HEK293 (cell line): ENCODE results near the gene PCBP3.

Experiments
- CTCF ChIA-PET: fragments of 350-600 bp; formaldehyde crosslinking; extraction: SDS; loops from one replicate; lab custom pipeline; 2021; ENCODE audit warnings: antibody characterized with exemption; lab: Yijun Ruan, JAX
- POLR2A ChIA-PET: fragments of 300-600 bp; formaldehyde crosslinking; extraction: SDS; loops from one replicate; lab custom pipeline; 2020; ENCODE audit warnings: antibody characterized with exemption, inconsistent platforms; lab: Yijun Ruan, JAX
- H3K27ac ChIP-seq: fragments of 200-500 bp; sonication (Bioruptor generic); 2 replicates; pipeline ENCODE4 v1.5.1; 2014; ENCODE audit warnings: low read depth, low read length, control low read depth, inconsistent platforms; ENCODE audit errors: extremely low read depth
- H3K36me3 ChIP-seq, 2 experiments: fragments of 200-500 bp in 1 of 2; sonication (Bioruptor generic) in 1 of 2; 1 replicate in 1 of 2; 2 replicates in 1 of 2; pipeline ENCODE4 v1.5.1; 2014 to 2017; ENCODE audit warnings: inconsistent platforms in 2 of 2, low read length in 2 of 2; ENCODE audit not compliant: control insufficient read depth in 2 of 2, insufficient read depth in 1 of 2
- H3K4me1 ChIP-seq: fragments of 200-500 bp; sonication (Bioruptor generic); 2 replicates; pipeline ENCODE4 v1.5.1; 2014; ENCODE audit warnings: mild to moderate bottlenecking, low read length, inconsistent platforms; ENCODE audit not compliant: control insufficient read depth, insufficient read depth
- H3K4me3 ChIP-seq: 2 replicates; pipeline ENCODE4 v1.5.1; 2011; ENCODE audit warnings: low read depth, mild to moderate bottlenecking, control low read depth, low read length, moderate library complexity
- H3K9me3 ChIP-seq: fragments of 200-500 bp; sonication (Bioruptor generic); 2 replicates; pipeline ENCODE4 v1.5.1; 2014; ENCODE audit warnings: low read depth, low read length, inconsistent platforms; ENCODE audit not compliant: control insufficient read depth, insufficient read depth
- EGR2 ChIP-seq: fragments of 450-650 bp; formaldehyde crosslinking; IDR thresholded peaks from 2 replicates; pipeline ENCODE4 v1.5.1; 2016; ENCODE audit warnings: low read depth, missing biosample characterization, missing genetic modification characterization
- OSR2 ChIP-seq: fragments of 450-650 bp; formaldehyde crosslinking; IDR thresholded peaks from 2 replicates; pipeline ENCODE4 v1.5.1; 2016; ENCODE audit warnings: missing biosample characterization, missing genetic modification characterization
- SP7 ChIP-seq: fragments of 450-650 bp; formaldehyde crosslinking; IDR thresholded peaks from 2 replicates; pipeline ENCODE4 v1.5.1; 2016; ENCODE audit warnings: missing biosample characterization, missing genetic modification characterization
- TRIM28 ChIP-seq: IDR thresholded peaks from 2 replicates; pipeline ENCODE4 v1.6.1; 2011; ENCODE audit warnings: low read length, control low read depth, borderline replicate concordance
- ZNF138 ChIP-seq: fragments of 450-650 bp; formaldehyde crosslinking; IDR thresholded peaks from 2 replicates; pipeline ENCODE4 v1.5.1; 2016; ENCODE audit warnings: missing biosample characterization, missing genetic modification characterization, borderline replicate concordance
- ZNF184 ChIP-seq: fragments of 450-650 bp; IDR thresholded peaks from 2 replicates; pipeline ENCODE4 v1.5.1; 2018; ENCODE audit warnings: missing biosample characterization, mild to moderate bottlenecking, missing genetic modification characterization
- ZNF19 ChIP-seq: fragments of 450-650 bp; formaldehyde crosslinking; IDR thresholded peaks from 2 replicates; pipeline ENCODE4; 2016; ENCODE audit warnings: missing biosample characterization, missing genetic modification characterization, low read depth
- ZNF202 ChIP-seq: fragments of 450-650 bp; formaldehyde crosslinking; IDR thresholded peaks from 2 replicates; pipeline ENCODE4 v1.5.1; 2016; ENCODE audit warnings: missing biosample characterization, missing genetic modification characterization, borderline replicate concordance
- ZNF223 ChIP-seq: fragments of 450-650 bp; formaldehyde crosslinking; IDR thresholded peaks from 2 replicates; pipeline ENCODE4 v1.5.1; 2016; ENCODE audit warnings: missing biosample characterization, missing genetic modification characterization
- ZNF248 ChIP-seq: fragments of 450-650 bp; formaldehyde crosslinking; IDR thresholded peaks from 2 replicates; pipeline ENCODE4 v1.5.1; 2017; ENCODE audit warnings: missing biosample characterization, missing genetic modification characterization
- ZNF610 ChIP-seq: fragments of 450-650 bp; formaldehyde crosslinking; IDR thresholded peaks from 2 replicates; pipeline ENCODE4 v1.5.1; 2016; ENCODE audit warnings: missing biosample characterization, missing genetic modification characterization, borderline replicate concordance
- ZNF777 ChIP-seq: fragments of 450-650 bp; formaldehyde crosslinking; IDR thresholded peaks from 2 replicates; pipeline ENCODE4 v1.5.1; 2017; ENCODE audit warnings: missing biosample characterization, missing genetic modification characterization, borderline replicate concordance
- ZSCAN30 ChIP-seq: fragments of 450-650 bp; IDR thresholded peaks from 2 replicates; pipeline ENCODE4 v1.5.1; 2018; ENCODE audit warnings: missing biosample characterization, mild to moderate bottlenecking, missing genetic modification characterization, moderate library complexity
- TF ChIP-seq, protein P1 (sequence below): fragments of 450-650 bp; formaldehyde crosslinking; conservative IDR thresholded peaks from 2 replicates; pipeline ENCODE4 v1.5.1; 2016; ENCODE audit warnings: low read depth, missing biosample characterization, missing genetic modification characterization
- TF ChIP-seq, protein P2 (sequence below): fragments of 450-650 bp; formaldehyde crosslinking; conservative IDR thresholded peaks from 2 replicates; pipeline ENCODE4 v1.5.1; 2016; ENCODE audit warnings: low read depth, missing biosample characterization, missing genetic modification characterization

Gene PCBP3

DNA sequence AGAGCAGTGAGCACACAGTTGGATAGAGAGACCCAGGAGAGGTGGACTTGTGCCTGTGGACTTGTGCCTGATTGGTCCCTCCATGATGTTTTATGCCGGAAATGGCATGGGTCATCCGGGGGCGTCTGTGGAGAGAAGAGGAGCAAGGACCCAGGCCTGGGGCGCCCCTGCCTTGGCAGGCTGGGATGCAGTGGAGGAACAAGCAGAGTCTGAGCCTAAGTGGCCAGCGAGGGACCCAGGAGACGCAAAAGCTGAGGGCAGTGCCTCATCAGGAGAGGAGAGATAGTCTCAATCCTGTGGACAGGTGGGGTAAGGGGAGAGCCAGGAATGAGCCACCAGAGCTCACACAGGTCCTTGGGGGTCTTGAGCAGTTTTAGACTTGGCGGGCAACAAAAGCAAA is 146.9 kb downstream of the PCBP3 start (continued):
- TF ChIP-seq ZSCAN30 (tag by site-specific recombination) (no peak), ZNF248 (no peak), TRIM28 (no peak), ZNF184 (tag by site-specific recombination) (no peak)
- TF ChIP-seq, protein P1, sequence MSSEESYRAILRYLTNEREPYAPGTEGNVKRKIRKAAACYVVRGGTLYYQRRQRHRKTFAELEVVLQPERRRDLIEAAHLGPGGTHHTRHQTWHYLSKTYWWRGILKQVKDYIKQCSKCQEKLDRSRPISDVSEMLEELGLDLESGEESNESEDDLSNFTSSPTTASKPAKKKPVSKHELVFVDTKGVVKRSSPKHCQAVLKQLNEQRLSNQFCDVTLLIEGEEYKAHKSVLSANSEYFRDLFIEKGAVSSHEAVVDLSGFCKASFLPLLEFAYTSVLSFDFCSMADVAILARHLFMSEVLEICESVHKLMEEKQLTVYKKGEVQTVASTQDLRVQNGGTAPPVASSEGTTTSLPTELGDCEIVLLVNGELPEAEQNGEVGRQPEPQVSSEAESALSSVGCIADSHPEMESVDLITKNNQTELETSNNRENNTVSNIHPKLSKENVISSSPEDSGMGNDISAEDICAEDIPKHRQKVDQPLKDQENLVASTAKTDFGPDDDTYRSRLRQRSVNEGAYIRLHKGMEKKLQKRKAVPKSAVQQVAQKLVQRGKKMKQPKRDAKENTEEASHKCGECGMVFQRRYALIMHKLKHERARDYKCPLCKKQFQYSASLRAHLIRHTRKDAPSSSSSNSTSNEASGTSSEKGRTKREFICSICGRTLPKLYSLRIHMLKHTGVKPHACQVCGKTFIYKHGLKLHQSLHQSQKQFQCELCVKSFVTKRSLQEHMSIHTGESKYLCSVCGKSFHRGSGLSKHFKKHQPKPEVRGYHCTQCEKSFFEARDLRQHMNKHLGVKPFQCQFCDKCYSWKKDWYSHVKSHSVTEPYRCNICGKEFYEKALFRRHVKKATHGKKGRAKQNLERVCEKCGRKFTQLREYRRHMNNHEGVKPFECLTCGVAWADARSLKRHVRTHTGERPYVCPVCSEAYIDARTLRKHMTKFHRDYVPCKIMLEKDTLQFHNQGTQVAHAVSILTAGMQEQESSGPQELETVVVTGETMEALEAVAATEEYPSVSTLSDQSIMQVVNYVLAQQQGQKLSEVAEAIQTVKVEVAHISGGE (tag by site-specific recombination) = no peak

DNA sequence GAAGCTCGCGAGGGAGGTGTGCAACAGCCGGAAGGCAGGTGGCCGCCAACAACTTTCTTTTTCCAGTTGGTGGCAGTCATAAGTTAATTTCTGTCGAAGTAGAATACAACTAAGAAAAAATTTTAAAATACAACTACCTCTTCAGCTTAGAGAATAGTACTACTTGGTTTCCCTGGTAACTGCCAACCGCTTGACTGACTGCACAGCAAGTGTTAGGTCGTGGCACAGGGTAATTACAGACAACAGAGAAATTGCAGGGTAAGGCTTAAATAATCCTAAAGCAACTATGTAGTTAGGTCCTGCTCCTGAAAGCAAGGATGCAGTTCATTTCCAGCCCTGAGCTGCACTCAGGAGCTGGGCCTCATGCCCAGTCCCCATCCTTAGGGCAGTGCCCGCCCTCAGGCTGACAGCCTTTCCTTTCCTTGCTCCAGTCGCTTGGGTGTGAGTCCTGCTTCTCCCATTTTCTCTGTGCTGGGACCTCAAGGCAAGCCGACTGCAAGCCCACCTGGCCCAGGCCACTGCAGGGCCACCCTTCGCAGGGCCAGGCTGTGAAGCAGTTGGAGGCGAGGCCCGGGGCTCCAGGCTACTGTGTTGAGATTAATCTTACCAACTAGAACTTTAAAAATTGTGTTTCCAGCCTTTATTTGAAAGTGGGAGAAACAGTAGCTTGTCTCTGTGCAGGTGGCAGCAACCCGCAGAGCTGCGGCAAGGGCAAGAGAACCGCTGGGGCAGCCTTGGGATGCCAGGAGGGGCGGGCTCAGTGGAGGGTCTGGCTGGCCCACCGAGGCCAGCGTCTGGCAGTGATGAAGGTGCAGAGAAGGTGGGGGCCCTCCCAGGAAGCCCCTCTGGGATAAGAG is 148.3 kb downstream of the PCBP3 start:
- H3K27ac ChIP-seq = no peak overlapping the region
- TF ChIP-seq EGR2 (tag by site-specific recombination) (no peak), SP7 (peak; percentile 69)
- no peaks in the 10 kb centered on the region for H3K36me3 ChIP-seq
- CTCF ChIA-PET = interaction anchor here (0.6 kb wide), 1 partner anchor 58 kb away, joined by 3 read pairs; no protein-coding TSS in a partner anchor
- no peaks in the 10 kb centered on the region for H3K9me3 ChIP-seq
- no peaks in the 10 kb centered on the region for H3K4me1 ChIP-seq
- no peak overlapping the region for H3K4me3 ChIP-seq
- POLR2A ChIA-PET = no interaction called here

DNA sequence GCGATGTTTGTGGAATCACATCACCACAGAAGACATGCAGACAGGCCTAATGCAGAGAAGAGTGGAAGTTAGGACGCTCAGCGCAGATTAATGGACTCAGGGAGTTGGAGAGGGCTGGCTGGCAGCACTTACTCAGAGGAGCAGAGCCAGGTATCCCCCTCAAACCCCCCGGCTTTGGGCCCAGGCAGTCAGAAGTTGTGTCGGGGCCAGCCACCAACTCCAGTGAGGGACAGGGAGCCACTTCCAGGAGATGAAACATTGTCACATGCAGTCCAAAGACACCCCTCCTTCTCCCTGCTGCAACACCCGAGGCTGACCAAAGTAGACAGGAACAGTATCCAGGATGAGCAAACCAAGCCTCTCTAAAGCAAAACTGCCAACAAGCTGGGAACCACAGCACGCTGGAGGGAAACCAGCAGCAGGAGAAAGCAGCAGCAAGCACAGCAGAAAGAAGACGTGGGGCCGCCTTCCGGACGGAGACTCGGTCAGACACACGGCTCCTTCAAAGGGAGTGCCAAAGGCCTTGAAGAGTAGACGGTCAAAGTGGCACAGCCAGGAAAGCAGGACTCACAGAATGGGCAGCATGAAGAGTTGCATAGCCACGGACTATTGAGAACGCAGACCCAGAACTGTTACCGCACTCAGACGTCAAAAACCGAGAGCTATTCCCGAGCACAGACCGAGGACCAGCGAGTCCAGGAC is 149.3 kb downstream of the PCBP3 start:
- H3K36me3 ChIP-seq = no peaks in the 10 kb centered on the region
- no peaks in the 10 kb centered on the region for H3K4me1 ChIP-seq
- no peak overlapping the region for H3K4me3 ChIP-seq
- H3K27ac ChIP-seq = no peak overlapping the region
- no peaks in the 10 kb centered on the region for H3K9me3 ChIP-seq
- CTCF ChIA-PET = interaction anchor here (0.6 kb wide), 1 partner anchor 141 kb away, joined by 3 read pairs; no protein-coding TSS in a partner anchor
- POLR2A ChIA-PET = no interaction called here
- no peak for TF ChIP-seq ZNF777 (tag by site-specific recombination)
- TF ChIP-seq ZNF19 (tag by site-specific recombination) = no peak
- no peak for TF ChIP-seq OSR2 (tag by site-specific recombination)
- TF ChIP-seq, protein P2, sequence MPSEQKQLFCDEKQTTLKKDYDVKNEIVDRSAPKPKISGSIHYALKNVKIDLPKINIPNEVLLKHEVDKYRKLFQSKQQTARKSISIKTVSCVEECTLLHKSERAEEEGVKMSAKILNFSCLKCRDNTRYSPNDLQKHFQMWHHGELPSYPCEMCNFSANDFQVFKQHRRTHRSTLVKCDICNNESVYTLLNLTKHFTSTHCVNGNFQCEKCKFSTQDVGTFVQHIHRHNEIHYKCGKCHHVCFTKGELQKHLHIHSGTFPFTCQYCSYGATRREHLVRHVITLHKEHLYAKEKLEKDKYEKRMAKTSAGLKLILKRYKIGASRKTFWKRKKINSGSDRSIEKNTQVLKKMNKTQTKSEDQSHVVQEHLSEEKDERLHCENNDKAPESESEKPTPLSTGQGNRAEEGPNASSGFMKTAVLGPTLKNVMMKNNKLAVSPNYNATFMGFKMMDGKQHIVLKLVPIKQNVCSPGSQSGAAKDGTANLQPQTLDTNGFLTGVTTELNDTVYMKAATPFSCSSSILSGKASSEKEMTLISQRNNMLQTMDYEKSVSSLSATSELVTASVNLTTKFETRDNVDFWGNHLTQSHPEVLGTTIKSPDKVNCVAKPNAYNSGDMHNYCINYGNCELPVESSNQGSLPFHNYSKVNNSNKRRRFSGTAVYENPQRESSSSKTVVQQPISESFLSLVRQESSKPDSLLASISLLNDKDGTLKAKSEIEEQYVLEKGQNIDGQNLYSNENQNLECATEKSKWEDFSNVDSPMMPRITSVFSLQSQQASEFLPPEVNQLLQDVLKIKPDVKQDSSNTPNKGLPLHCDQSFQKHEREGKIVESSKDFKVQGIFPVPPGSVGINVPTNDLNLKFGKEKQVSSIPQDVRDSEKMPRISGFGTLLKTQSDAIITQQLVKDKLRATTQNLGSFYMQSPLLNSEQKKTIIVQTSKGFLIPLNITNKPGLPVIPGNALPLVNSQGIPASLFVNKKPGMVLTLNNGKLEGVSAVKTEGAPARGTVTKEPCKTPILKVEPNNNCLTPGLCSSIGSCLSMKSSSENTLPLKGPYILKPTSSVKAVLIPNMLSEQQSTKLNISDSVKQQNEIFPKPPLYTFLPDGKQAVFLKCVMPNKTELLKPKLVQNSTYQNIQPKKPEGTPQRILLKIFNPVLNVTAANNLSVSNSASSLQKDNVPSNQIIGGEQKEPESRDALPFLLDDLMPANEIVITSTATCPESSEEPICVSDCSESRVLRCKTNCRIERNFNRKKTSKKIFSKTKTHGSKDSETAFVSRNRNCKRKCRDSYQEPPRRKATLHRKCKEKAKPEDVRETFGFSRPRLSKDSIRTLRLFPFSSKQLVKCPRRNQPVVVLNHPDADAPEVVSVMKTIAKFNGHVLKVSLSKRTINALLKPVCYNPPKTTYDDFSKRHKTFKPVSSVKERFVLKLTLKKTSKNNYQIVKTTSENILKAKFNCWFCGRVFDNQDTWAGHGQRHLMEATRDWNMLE (tag by site-specific recombination) = no peak
- no peak for TF ChIP-seq SP7
- no peak for TF ChIP-seq ZNF202 (tag by site-specific recombination)
- no peak for TF ChIP-seq ZNF610 (tag by site-specific recombination)
- TF ChIP-seq ZNF138 (tag by site-specific recombination) = no peak
- TF ChIP-seq ZNF223 (tag by site-specific recombination) = no peak
- TF ChIP-seq, all 188 proteins: peak for 0
